GM18951 (cell line): ENCODE measurements around the gene TSPAN2.

Source experiments
- POLR2A ChIP-seq: IDR thresholded peaks from 4 replicates; pipeline ENCODE4 v1.6.1; 2011; ENCODE audit warnings: mild to moderate bottlenecking; ENCODE audit not compliant: insufficient read length, insufficient read depth; ENCODE audit errors: extremely low read depth
- in situ Hi-C: fragments of 300-500 bp; cut with MboI; formaldehyde crosslinking; loops from one replicate; pipeline ENCODE4 v1.12.0; 2022; ENCODE audit warnings: low sequenced_read_pairs, mixed read lengths, inconsistent platforms; ENCODE audit not compliant: unreplicated experiment

Gene TSPAN2

DNA sequence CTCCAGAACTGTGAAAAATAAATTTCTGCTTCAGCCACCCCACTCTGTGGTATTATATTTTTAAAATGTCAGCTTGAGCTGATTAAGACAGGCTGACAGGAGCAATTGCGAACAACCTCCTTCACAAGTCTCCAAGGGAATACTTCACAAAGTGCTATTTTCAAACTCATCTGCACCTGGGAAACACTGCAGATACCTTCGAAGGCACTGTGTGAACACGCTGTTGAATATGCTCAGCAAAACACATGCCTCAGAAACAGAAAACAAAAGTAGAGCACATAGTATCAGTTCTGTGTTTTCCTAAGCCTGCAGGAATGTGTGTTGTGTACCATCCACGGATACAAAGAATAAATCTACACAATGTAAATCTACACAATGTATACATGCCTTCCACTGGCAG is 10.6 kb downstream of the TSPAN2 start:
- no peak for TF ChIP-seq POLR2A
- in situ Hi-C loops = no loop called here

DNA sequence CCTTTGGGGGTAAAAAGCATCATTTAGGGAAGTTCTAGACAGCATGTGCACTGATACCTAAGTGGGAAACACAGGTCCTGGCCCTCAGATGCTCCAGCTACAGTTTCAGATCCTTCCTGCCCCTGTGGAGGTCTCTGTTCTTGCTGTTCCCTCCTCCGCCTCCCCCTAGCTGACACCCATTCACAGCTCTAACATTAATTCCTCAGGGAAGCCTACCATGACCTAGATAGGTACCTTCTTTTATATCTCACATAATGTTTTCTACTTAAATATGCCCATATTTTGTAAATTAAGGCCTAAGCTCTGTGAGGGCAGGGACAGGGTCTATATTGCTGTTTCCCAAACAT is 11.3 kb downstream of the TSPAN2 start:
- TF ChIP-seq POLR2A = no peak
- in situ Hi-C loops = no loop called here

DNA sequence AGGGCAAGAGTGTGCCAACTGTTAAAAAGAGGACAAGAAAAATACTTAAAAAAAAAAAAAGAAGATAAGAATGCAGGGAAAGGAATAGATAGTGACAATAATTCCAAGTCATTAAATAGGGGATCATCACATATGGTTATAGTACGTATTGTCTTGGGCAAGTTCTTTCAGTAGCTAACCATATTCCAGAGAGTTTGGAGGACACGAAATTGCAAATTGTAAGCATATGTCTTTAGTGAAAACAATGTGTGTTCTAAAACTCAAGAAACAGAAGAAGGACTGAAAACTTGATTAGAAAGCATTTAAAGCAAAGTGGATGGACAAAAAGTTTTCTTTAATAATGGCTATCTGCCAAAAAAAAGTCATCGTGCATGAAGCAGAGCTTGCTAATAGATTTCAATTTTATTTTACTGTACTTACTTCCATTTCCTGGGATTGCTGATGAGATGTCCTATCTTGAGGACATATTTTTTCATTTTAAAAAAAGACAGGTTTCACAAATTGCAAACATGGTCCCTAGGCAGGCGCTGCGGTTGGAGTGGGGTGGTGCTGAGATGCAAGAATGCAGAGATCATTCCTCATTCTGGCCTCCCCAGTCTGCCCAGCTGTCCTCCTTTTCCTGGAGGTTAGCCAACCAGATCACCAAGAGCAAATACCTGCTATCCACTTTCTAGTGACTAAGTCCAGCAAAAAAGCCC is 11.9 kb downstream of the TSPAN2 start:
- no peak for TF ChIP-seq POLR2A

DNA sequence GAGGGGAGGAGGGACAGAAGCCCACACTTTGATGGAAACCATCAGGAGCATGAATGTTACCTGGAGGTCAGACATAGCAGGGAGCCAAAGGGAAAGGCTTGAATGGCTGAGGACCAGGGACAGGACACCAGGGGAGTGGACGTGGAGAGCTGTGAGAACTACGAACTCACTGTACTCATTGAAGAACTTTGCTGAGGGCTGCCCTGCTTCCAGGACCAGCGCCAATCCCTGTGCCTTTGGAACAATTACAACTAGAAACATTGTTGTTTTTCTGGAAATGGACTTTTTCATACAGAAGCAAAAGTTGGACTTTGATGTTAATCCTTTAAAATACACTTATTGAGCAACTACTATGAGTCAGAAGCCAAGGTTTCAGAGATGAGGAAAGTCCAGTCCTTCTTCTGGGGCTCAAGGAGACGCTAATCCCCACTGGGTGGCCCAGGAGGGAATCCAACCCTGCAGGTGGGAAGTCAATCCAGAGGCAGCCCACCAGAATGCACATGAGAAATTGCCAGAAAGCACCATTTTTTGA is 12.9 kb downstream of the TSPAN2 start:
- in situ Hi-C loops = no loop called here
- TF ChIP-seq POLR2A = no peak

More for the DNA sequence above, 11.9 kb downstream of the TSPAN2 start:
- in situ Hi-C loops = no loop called here

DNA sequence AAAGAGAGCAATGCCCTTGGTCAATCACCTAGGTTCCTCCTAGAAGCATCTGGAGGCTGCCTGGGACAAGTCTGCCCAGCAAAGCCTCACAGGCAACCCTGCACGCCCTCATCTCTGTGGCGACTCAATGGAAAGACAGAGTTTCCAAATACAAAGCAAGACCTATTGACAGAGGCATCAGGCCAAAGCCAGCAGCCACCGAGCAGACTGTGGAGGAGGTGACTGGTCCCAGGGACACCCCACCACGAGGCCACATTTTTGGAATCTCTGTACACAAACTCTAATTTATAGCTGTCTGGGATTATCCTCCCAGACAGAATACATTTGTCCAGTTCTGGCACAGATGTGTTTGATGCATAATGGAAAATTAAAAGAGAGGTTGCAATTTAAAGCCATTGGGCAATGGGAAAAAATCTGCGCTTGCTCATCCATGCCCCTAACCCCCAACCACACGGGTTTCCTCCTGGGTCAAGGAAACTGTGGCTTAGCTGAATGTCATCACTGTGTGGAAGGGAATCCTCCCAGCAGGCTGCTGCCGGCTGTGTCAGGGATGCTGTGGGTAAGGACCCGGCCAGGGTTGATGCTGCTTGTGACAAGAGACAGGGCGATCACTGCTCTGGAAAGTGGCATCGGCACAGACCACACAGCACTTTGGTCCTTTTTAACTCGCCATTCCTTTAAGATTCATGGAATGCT is 14.3 kb downstream of the TSPAN2 start:
- no peak for TF ChIP-seq POLR2A
- in situ Hi-C loops = no loop called here

DNA sequence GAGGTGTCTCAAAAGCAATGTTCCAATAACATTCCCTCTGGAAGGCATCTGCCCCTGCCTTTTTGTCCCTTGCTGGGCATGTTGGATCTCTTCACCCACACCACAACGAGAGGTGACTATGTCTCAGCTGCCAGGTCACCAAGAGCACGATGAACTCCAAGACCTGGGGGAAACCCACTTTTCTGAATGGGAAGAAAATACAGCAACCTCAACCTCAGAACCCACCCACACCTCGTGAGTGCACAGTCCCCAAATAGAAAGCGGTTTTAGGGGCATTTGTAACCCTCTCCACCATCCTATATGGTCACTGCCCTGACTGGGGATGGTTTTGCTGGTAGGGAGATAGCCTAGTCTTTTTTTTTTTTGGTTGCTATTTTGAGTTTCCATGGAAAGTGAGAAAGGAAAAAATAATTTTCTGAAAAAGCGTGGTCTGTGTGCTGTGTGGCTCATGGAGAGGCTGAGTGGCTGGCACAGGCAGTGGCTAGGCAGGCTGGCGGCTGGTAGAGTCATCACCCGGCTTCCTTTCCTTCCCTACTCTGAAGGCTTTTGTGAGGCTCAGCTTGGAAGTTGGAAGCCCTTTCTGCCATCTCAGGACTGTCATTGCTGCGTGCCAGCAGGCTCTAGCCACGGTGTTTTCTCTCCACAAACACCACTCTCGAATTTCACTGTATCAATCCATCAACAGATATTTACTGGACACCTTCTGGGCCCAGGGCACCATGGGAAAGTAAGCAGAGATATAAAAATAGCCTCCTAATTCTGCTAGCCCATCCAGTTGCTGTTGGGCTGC is 15.8 kb downstream of the TSPAN2 start:
- no peak for TF ChIP-seq POLR2A
- in situ Hi-C loops = no loop called here

DNA sequence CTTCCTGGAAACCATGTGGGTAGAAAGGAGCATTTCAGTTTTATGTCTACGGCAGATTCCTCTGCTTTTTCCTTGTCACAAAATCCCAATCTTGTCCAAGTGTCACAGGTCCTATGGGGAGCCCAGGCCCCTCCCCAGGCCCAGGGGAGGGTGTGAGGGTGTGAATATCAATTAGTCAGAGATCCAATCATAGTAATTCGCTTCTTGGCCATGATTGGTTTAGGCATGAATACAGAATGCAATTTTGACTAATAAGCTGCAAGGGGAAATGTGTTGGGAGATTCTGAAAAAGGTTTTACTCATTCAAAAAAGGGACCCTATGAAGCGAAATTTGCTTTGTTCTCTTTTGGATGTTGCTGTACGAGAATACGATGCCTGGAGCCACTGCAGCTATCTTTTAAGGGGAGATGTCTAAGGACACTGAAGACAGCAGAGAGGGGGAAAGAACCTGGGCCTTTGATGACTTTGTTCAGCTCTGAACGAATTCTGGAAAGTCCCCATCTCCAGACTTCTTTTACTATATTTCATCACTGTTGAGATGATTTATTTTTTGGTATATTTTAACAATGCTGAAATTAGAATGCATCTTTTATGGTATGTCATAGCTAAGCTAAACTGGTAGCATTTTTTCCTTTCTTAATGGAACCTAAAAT is 18.2 kb downstream of the TSPAN2 start:
- in situ Hi-C loops = no loop called here
- no peak for TF ChIP-seq POLR2A

DNA sequence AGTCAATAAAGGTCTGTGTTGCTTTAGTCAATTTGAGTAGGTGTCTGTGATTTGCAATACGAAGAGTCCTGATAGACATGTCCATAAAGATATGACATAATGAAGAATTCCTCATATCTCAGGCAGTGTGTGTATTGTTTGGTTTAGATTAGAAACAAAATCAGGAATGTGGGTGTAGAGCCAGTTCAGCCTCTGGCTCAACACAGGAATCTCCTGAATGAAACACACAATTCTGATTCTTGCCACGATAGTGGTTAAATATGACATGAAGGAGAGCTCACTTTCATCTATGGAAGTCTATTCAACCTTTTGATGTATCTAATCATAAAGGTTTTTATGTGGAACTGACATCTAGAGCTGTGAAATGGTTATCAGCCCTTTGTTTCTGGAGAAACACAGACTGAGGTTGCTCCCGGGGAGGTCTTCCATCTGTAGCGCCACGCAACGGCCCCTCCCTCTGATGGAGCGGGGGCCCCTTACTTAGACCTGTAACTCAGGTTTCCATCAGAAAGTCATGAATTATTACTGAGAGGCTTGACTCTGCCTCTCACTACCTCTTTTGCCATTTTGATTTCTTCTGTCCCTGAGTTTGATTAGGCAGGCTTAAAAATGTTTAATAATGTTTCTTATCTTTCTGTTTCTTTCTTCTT is 19.5 kb downstream of the TSPAN2 start:
- no peak for TF ChIP-seq POLR2A
- in situ Hi-C loops = no loop called here

DNA sequence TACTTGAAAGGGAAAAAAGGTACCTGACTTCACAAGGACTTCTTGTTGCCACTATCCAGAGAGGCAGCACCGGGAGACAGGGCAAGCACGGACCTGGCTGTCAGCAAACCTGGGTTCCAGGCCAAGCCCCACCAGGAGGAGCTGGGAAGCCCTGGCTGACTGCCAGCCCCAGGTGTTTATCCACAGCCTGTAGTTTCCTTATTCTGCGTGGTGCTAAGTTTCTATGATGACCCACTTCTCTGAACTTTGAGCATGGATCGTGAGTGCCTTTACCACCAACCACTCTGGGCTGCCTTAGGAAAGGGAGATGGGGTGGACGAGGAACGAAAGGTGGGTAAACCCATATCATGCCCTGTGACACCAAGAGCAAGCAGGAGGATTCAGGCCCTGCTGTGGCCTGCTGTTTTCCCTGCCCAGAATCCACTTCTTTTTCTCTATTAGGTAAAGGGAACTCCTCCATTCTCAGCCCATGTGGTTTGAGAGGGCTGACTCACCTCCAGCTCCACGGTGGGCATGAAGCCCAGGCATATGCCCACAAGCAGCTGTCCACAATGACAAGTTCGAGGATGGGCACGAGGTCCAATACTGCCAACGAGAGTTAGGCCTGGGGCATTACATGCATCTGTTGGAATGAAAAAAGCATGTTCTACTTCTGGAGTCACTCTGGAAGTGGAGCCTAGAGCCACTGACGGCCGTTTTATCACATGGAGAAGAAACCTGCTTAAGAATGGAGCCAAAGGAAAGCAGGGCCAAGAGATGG is 20.3 kb downstream of the TSPAN2 start:
- in situ Hi-C loops = no loop called here
- no peak for TF ChIP-seq POLR2A

DNA sequence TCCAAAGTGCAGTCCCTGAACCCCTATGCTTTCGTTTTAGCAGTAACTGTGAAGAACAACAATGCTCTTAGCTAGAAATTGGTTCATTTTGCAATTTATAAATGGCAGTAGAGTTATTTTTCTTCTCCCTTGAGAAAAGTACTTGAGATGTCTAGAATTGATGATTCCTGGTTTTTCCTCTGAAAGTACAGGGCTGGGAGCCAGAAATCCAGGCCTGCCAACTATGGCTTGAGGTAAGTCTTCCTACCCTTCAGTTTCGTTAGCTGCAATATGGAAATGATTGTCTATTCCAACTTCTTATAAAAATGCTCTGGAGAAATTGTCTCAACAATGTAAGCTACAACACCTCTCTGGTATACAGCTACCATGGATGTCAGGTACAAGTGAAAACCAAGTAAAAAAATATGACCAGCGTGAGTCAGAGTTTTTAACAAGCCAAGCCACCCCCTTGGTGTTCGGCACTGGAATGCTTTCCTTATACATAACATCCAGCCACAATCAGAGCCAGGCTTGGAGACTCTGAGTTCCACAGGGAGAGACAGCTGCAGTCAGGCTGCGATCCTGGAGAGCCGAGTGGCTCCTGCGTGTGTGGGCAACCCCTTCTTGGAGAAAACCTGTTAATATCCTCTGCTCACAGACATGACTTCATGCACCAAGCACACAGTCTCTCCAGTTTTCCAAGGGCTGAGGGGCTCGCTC is 22.0 kb downstream of the TSPAN2 start:
- no peak for TF ChIP-seq POLR2A
- in situ Hi-C loops = no loop called here

DNA sequence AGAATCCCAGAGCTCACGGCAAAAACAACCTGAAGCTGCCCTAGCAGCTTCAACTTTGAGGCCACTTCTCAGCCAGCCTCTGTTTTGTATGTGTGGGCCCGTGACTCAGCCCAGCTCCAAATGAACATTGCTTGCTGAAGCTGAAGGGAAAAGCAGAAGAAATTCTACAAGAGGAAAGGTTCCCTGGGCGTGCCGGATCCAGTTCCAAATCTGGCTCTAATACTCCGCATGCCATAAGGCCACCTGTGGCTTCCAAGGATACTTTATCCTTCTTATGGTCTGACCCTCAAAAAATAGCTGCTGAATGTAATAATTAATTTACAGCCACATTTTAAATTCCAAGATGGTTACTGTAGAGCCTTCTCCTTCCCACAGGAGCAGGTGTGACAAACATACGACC is 24.3 kb downstream of the TSPAN2 start:
- no peak for TF ChIP-seq POLR2A
- in situ Hi-C loops = no loop called here
